Endothelial cell of umbilical vein (primary cell): ENCODE data around the gene DAB1. TPM values are rescaled to one million over a fixed set of nuclear protein-coding genes. Genes with fewer than 3 reads are reported as not detected.

Source experiments
- BruUV-seq: library from RNA; stranded (reverse); fragments of 400-500 nt; replicated peaks from 2 replicates; lab custom pipeline; 2021; lab: Mats Ljungman, UMichigan
- CTCF ChIA-PET: fragments of 300-600, 350-600 bp; sonication (Branson Sonifier 250); formaldehyde crosslinking; loops from one replicate; lab custom pipeline; 2021; ENCODE audit warnings: antibody characterized with exemption, inconsistent platforms; lab: Charles Lee
- POLR2A ChIA-PET: fragments of 300-600, 350-600 bp; sonication (Branson Sonifier 250); formaldehyde crosslinking; loops from one replicate; lab custom pipeline; 2021; ENCODE audit warnings: antibody characterized with exemption, inconsistent platforms; lab: Charles Lee
- DNase-seq: peaks from one replicate; pipeline ENCODE4 v3.0.0-alpha.2; 2011; ENCODE audit warnings: low read depth, low spot score
- FAIRE-seq: peaks from 2 replicates; lab custom pipeline; 2011; peaks lifted over from hg19 to GRCh38; lab: Jason Lieb, UNC
- H2AFZ ChIP-seq: 2 replicates; pipeline ENCODE4 v1.6.0; 2012; ENCODE audit warnings: low read depth, low read length, control low read depth, inconsistent platforms
- H3K27ac ChIP-seq: 2 replicates; pipeline ENCODE4 v1.5.1; 2011; ENCODE audit warnings: low read depth, mild to moderate bottlenecking, control low read depth, low read length, moderate library complexity; ENCODE audit not compliant: insufficient read depth
- H3K27me3 ChIP-seq, 2 experiments: 2 replicates each; pipeline versions ENCODE4 v1.6.0 to v1.6.1; 2011; ENCODE audit warnings: low read length in 2 of 2, mixed read lengths in 1 of 2; ENCODE audit not compliant: control insufficient read depth in 2 of 2, insufficient read depth in 2 of 2
- H3K36me3 ChIP-seq, 2 experiments: 2 replicates in 1 of 2; 3 replicates in 1 of 2; pipeline ENCODE4 v1.5.1; 2011; ENCODE audit warnings: low read length in 2 of 2, mild to moderate bottlenecking in 1 of 2, moderate library complexity in 1 of 2; ENCODE audit not compliant: control insufficient read depth in 2 of 2, insufficient read depth in 2 of 2; ENCODE audit errors: extremely low read depth in 1 of 2
- H3K4me1 ChIP-seq: 3 replicates; pipeline ENCODE4 v1.5.1; 2011; ENCODE audit warnings: mild to moderate bottlenecking, low read length; ENCODE audit not compliant: control insufficient read depth, insufficient read depth; ENCODE audit errors: extremely low read depth
- H3K4me2 ChIP-seq: 2 replicates; pipeline ENCODE4 v1.6.1; 2011; ENCODE audit warnings: low read length, control low read depth, mixed read lengths; ENCODE audit not compliant: insufficient read depth
- H3K4me3 ChIP-seq, 3 experiments: fragments of 200-600 bp in 1 of 3; sonication (generic), shearing (Covaris generic) in 1 of 3; replicated peaks in 1 of 3; 2 replicates each; pipeline ENCODE4 v1.5.1; 2011 to 2016; ENCODE audit warnings: control low read depth in 3 of 3, low read length in 3 of 3, mild to moderate bottlenecking in 2 of 3, inconsistent platforms in 1 of 3, low read depth in 1 of 3, moderate library complexity in 1 of 3; ENCODE audit not compliant: insufficient read depth in 1 of 3
- H3K79me2 ChIP-seq: 2 replicates; pipeline ENCODE4 v1.6.0; 2012; ENCODE audit warnings: low read length, inconsistent platforms; ENCODE audit not compliant: control insufficient read depth, insufficient read depth
- H3K9ac ChIP-seq: replicated peaks from 2 replicates; pipeline ENCODE3; 2011; ENCODE audit warnings: low read length, control low read depth; ENCODE audit not compliant: insufficient read depth; ENCODE audit errors: extremely low read depth
- H3K9me1 ChIP-seq: replicated peaks from 3 replicates; pipeline ENCODE4 v1.6.0; 2011; ENCODE audit warnings: mild to moderate bottlenecking, low read length; ENCODE audit not compliant: control insufficient read depth, insufficient read depth; ENCODE audit errors: extremely low read depth
- H3K9me3 ChIP-seq: replicated peaks from 2 replicates; pipeline ENCODE4 v1.5.1; 2012; ENCODE audit warnings: low read length, inconsistent platforms; ENCODE audit not compliant: control insufficient read depth, insufficient read depth
- H4K20me1 ChIP-seq: replicated peaks from 2 replicates; pipeline ENCODE3; 2011; ENCODE audit warnings: mild to moderate bottlenecking, low read length; ENCODE audit not compliant: control insufficient read depth, insufficient read depth; ENCODE audit errors: extremely low read depth
- CTCF ChIP-seq, 2 donors: IDR thresholded peaks; 1 replicate in 1 of 2; 2 replicates in 1 of 2; pipeline ENCODE4 v1.5.1; 2011; ENCODE audit warnings: low read length in 2 of 2, mild to moderate bottlenecking in 2 of 2, moderate library complexity in 2 of 2, control low read depth in 1 of 2, inconsistent platforms in 1 of 2, low read depth in 1 of 2; ENCODE audit not compliant: insufficient read depth in 1 of 2; ENCODE audit errors: extremely low read depth in 1 of 2
- EZH2 ChIP-seq: IDR thresholded peaks from 2 replicates; pipeline ENCODE4 v1.6.1; 2012; ENCODE audit warnings: borderline replicate concordance, low read depth, mild to moderate bottlenecking, moderate library complexity, low read length, inconsistent platforms; ENCODE audit not compliant: severe bottlenecking
- FOS ChIP-seq: IDR thresholded peaks from 2 replicates; pipeline ENCODE4 v1.6.1; 2011; ENCODE audit warnings: mild to moderate bottlenecking, low read length, moderate library complexity, borderline replicate concordance; ENCODE audit not compliant: insufficient read depth
- GATA2 ChIP-seq: IDR thresholded peaks from 2 replicates; pipeline ENCODE4 v1.7.0; 2011; ENCODE audit warnings: low read depth, mild to moderate bottlenecking, moderate library complexity, mixed read lengths, low read length; ENCODE audit not compliant: insufficient read length, insufficient read depth
- JUN ChIP-seq: IDR thresholded peaks from 2 replicates; pipeline ENCODE4 v1.6.1; 2011; ENCODE audit warnings: borderline replicate concordance, low read depth; ENCODE audit not compliant: insufficient read length, insufficient read depth
- MYC ChIP-seq: IDR thresholded peaks from one replicate; pipeline ENCODE4 v1.6.1; 2011; ENCODE audit warnings: mild to moderate bottlenecking, low read depth, low read length
- POLR2A ChIP-seq: IDR thresholded peaks from 2 replicates; pipeline ENCODE4 v1.6.1; 2012; ENCODE audit warnings: low read depth, mild to moderate bottlenecking, control low read depth, low read length
- POLR2AphosphoS5 ChIP-seq: IDR thresholded peaks from 2 replicates; pipeline ENCODE4 v1.6.1; 2012; ENCODE audit warnings: low read depth, mild to moderate bottlenecking, control low read depth, low read length, moderate library complexity; ENCODE audit not compliant: insufficient read depth
- dilution Hi-C: fragments of 300-500 bp; cut with MboI; formaldehyde crosslinking; loops from one replicate; pipeline ENCODE4 v1.15.0; 2019; ENCODE audit warnings: low sequenced_read_pairs; ENCODE audit not compliant: extremely low pct_ligation_motif_present
- intact Hi-C: fragments of 100-400 bp; cut with micrococcal nuclease; formaldehyde crosslinking; loops from one replicate; pipeline ENCODE4 v1.10.0; 2022
- polyA plus RNA-seq, 4 experiments: library from polyadenylated mRNA; depleted of rRNA in 3 of 4; stranded (reverse) in 3 of 4; unstranded in 1 of 4; fragments of >200 nt; gene quantifications; 2 replicates each; pipeline versions ENCODE4 v1.2.1 to v1.2.3, GENCODE V29; 2011 to 2012; ENCODE audit warnings: missing spikeins in 1 of 4
- total RNA-seq: library from RNA; stranded (reverse); gene quantifications from 2 replicates; pipeline ENCODE4 v1.2.3, GENCODE V29; 2021
- TF ChIP-seq, protein P1 (sequence below): IDR thresholded peaks from 2 replicates; pipeline ENCODE4 v1.6.1; 2011; ENCODE audit not compliant: insufficient read depth, insufficient read length

Gene DAB1
- total and polyA plus RNA-seq, 2 donors (not counting 3 experiments of a cell fraction or from before 2014, with no cell fraction given), result not detected

DNA sequence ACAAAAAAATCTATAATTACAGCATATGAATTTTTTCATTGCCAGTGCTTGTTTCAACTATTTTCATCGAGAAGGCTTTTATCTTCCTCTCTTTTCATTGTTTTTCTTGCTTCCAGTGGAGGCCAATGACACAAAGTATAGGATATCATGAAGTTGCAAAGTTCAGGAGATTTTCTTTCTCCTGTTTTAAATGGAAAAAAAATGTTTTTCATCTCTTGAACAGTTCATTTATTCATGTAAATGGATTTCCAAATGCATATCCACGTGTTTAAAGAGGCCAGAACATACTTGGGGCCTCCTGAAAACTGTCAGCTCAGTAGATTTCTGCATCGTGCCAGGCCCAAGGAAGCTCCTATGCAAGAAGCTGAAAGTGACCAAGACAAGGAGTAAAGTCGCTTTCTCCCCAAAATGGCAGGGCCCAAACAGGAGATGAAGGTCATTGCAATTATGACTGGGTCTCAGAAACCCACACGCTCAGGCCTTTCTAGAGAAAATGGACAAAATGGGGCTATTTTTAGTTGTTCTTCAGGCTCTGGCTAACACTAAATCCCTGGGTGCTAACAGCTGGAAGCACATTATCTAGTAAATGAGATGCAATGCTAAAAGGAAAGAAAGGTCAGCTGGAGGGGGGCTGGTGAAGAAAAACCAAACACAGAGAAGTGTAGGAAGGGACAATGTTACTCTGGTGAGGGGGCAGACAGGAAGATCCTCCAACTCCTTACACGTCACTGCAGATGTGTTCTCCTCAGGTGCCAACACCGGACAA, 321.1 kb downstream of the DAB1 start:
- TF ChIP-seq GATA2 (no peak), FOS (no peak), CTCF (IDR thresholded peaks at IDR 0.05; ENCODE audit: extremely low read depth in 1 of 2, insufficient read depth in 1 of 2, low read depth in 1 of 2, low read length in 2 of 2) (no peak), EZH2 (no peak), JUN (no peak), POLR2A (no peak), MYC (no peak), POLR2AphosphoS5 (no peak)
- TF ChIP-seq, protein P1, sequence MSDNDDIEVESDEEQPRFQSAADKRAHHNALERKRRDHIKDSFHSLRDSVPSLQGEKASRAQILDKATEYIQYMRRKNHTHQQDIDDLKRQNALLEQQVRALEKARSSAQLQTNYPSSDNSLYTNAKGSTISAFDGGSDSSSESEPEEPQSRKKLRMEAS, result no peak
- DNase-seq (no peak), FAIRE-seq (no peak)
- H2AFZ ChIP-seq, result no peak overlapping the region
- no peaks in the 10 kb centered on the region for H3K4me1 ChIP-seq
- no peaks in the 10 kb centered on the region for H3K36me3 ChIP-seq
- H3K27ac ChIP-seq, result no peak overlapping the region
- POLR2A ChIA-PET, result no interaction called here
- H3K4me3 ChIP-seq, result no peak overlapping the region
- dilution Hi-C loops (no loop called here), intact Hi-C loops (no loop called here)
- no peak overlapping the region for H3K9ac ChIP-seq
- H3K9me3 ChIP-seq, result no peaks in the 10 kb centered on the region
- no TSS peak for BruUV-seq
- no peaks in the 10 kb centered on the region for H3K79me2 ChIP-seq
- H3K9me1 ChIP-seq, result no peaks in the 10 kb centered on the region
- no peaks in the 10 kb centered on the region for H3K27me3 ChIP-seq
- H4K20me1 ChIP-seq, result no peaks in the 10 kb centered on the region
- CTCF ChIA-PET, result no interaction called here
- H3K4me2 ChIP-seq, result no peak overlapping the region
